CD4-positive, alpha-beta T cell treated with Interleukin-15 for 1 hour (primary cell): ENCODE data around the gene XXYLT1.

ENCODE experiments used
- DNase-seq: peaks from one replicate; pipeline ENCODE4 v3.0.0-alpha.2; 2020

Gene XXYLT1

GRCh38 chr3:195087328-195087727 is 183.6 kb downstream of the XXYLT1 start:
- DNase-seq = no peak

- no peak for DNase-seq
These were observed 184.1 kb downstream of the XXYLT1 start for GRCh38 chr3:195086885-195087284.

GRCh38 chr3:195086341-195086740 is 184.6 kb downstream of the XXYLT1 start:
- no peak for DNase-seq

GRCh38 chr3:195085356-195086130 is 185.4 kb downstream of the XXYLT1 start:
- no peak for DNase-seq

- DNase-seq = no peak
These were observed 186.2 kb downstream of the XXYLT1 start for GRCh38 chr3:195084746-195085145.

GRCh38 chr3:195083659-195084058 is 187.3 kb downstream of the XXYLT1 start:
- no peak for DNase-seq

- no peak for DNase-seq
These were observed 188.1 kb downstream of the XXYLT1 start for GRCh38 chr3:195082811-195083210.

- no peak for DNase-seq
These were observed 189.6 kb downstream of the XXYLT1 start for GRCh38 chr3:195081242-195081963.

GRCh38 chr3:195080571-195081151 is 190.3 kb downstream of the XXYLT1 start:
- DNase-seq = no peak

GRCh38 chr3:195080125-195080524 is 190.8 kb downstream of the XXYLT1 start:
- DNase-seq = no peak

- DNase-seq = no peak
These were observed 191.3 kb downstream of the XXYLT1 start for GRCh38 chr3:195079636-195080035.

- DNase-seq = no peak
These were observed 192.0 kb downstream of the XXYLT1 start for GRCh38 chr3:195078891-195079440.

- DNase-seq = peak; percentile 13
These were observed 193.1 kb downstream of the XXYLT1 start for GRCh38 chr3:195077611-195078540.

- no peak for DNase-seq
These were observed 193.9 kb downstream of the XXYLT1 start for GRCh38 chr3:195076981-195077610.

GRCh38 chr3:195075941-195076875 is 194.8 kb downstream of the XXYLT1 start:
- no peak for DNase-seq

GRCh38 chr3:195075199-195075940 is 195.6 kb downstream of the XXYLT1 start:
- DNase-seq = no peak

- no peak for DNase-seq
These were observed 196.8 kb downstream of the XXYLT1 start for GRCh38 chr3:195073866-195074860.

- no peak for DNase-seq
These were observed 197.9 kb downstream of the XXYLT1 start for GRCh38 chr3:195072916-195073564.
